Measurements from ENCODE around the gene KRIT1.

GRCh38 chr7:92228100-92228499 lies 17.6 kb downstream of the KRIT1 start:
- no peak for TF ChIP-seq REST (IDR thresholded peaks at IDR 0.05; ENCODE audit: borderline replicate concordance)
- TF ChIP-seq EP300 (conservative IDR thresholded peaks at IDR 0.05; ENCODE audit: poor library complexity, severe bottlenecking) = no peak

Measured in neural cell (in vitro differentiated cells).